Panc1 (cell line): ENCODE data around the gene NCKAP5. TPM values are rescaled to one million over a fixed set of nuclear protein-coding genes. Genes with fewer than 3 reads are reported as not detected.

Experiments
- ATAC-seq: fragments of 200-7000 bp; cut with Tn5 transposase; 2 replicates; pipeline ENCODE4 v1.9.1; 2020; ENCODE audit warnings: mild to moderate bottlenecking, moderate library complexity
- BruUV-seq: library from RNA; stranded (reverse); fragments of 400-500 nt; replicated peaks from 2 replicates; lab custom pipeline; 2021; lab: Mats Ljungman, UMichigan
- CTCF ChIA-PET: fragments of 300-600 bp; sonication (Branson Sonifier 250); formaldehyde crosslinking; loops from one replicate; lab custom pipeline; 2022; ENCODE audit warnings: antibody characterized with exemption; lab: Charles Lee
- POLR2A ChIA-PET: fragments of 300-600 bp; sonication (Branson Sonifier 250); formaldehyde crosslinking; loops from one replicate; lab custom pipeline; 2022; ENCODE audit warnings: antibody characterized with exemption; lab: Charles Lee
- DNase-seq: peaks from one replicate; pipeline ENCODE4 v3.0.0-alpha.2; 2010; ENCODE audit warnings: low read depth, low spot score
- H3K27ac ChIP-seq: 2 replicates; pipeline ENCODE4 v1.5.1; 2011; ENCODE audit warnings: mild to moderate bottlenecking, low read length, inconsistent platforms
- H3K27me3 ChIP-seq: fragments of 200-500 bp; sonication (Bioruptor generic); 2 replicates; pipeline ENCODE4 v1.6.0; 2014; ENCODE audit warnings: low read length, inconsistent platforms; ENCODE audit not compliant: control insufficient read depth, insufficient read depth
- H3K36me3 ChIP-seq: fragments of 200-500 bp; sonication (Bioruptor generic); 2 replicates; pipeline ENCODE4 v1.5.1; 2014; ENCODE audit warnings: inconsistent platforms, mild to moderate bottlenecking, low read length, moderate library complexity; ENCODE audit not compliant: control insufficient read depth, insufficient read depth
- H3K4me1 ChIP-seq: 2 replicates; pipeline ENCODE4 v1.5.1; 2011; ENCODE audit warnings: inconsistent platforms, mild to moderate bottlenecking, low read length, moderate library complexity; ENCODE audit not compliant: control insufficient read depth, insufficient read depth
- H3K4me3 ChIP-seq, 2 experiments: 2 replicates each; pipeline ENCODE4 v1.5.1; 2011 to 2012; ENCODE audit warnings: low read depth in 2 of 2, low read length in 2 of 2, mild to moderate bottlenecking in 2 of 2, inconsistent platforms in 1 of 2, moderate library complexity in 1 of 2
- H3K9me3 ChIP-seq: fragments of 200-500 bp; sonication (Bioruptor generic); 2 replicates; pipeline ENCODE4 v1.5.1; 2014; ENCODE audit warnings: low read depth, mild to moderate bottlenecking, inconsistent platforms, low read length, moderate library complexity; ENCODE audit not compliant: control insufficient read depth, insufficient read depth
- CTCF ChIP-seq: fragments of 450-650 bp; IDR thresholded peaks from 2 replicates; pipeline ENCODE4 v1.5.1; 2017; ENCODE audit warnings: mild to moderate bottlenecking
- POLR2AphosphoS5 ChIP-seq: IDR thresholded peaks from 2 replicates; pipeline ENCODE4 v1.6.1; 2012; ENCODE audit warnings: mild to moderate bottlenecking, low read depth, low read length, moderate library complexity
- REST ChIP-seq, 2 experiments: IDR thresholded peaks; 2 replicates each; pipeline ENCODE4 v1.6.1; 2011 to 2012; ENCODE audit warnings: low read depth in 2 of 2, control low read depth in 1 of 2, low read length in 1 of 2, mild to moderate bottlenecking in 1 of 2, moderate library complexity in 1 of 2; ENCODE audit not compliant: insufficient read depth in 1 of 2
- SIN3A ChIP-seq: IDR thresholded peaks from 2 replicates; pipeline ENCODE4 v1.6.1; 2012; ENCODE audit warnings: low read depth, mild to moderate bottlenecking, low read length, moderate library complexity, borderline replicate concordance; ENCODE audit not compliant: insufficient read depth
- TCF7L2 ChIP-seq: IDR thresholded peaks from 2 replicates; pipeline ENCODE4 v1.6.1; 2011; ENCODE audit warnings: mild to moderate bottlenecking, low read depth, low read length, inconsistent platforms
- in situ Hi-C: cut with HindIII; loops from 2 replicates; pipeline ENCODE4 v1.10.0; 2016; ENCODE audit warnings: low sequenced_read_pairs, low pct_unique_long_range_greater_than_20kb
- intact Hi-C: fragments of 100-400 bp; cut with micrococcal nuclease; formaldehyde crosslinking; loops from one replicate; pipeline ENCODE4 v1.10.0; 2022; ENCODE audit not compliant: unreplicated experiment
- total RNA-seq: library from RNA; stranded (reverse); gene quantifications from one replicate; pipeline ENCODE4 v1.2.1, GENCODE V29; 2021; ENCODE audit not compliant: unreplicated experiment

NCKAP5 gene
- total RNA-seq, 1 experiment from 2014 or later: 0.10 TPM

GRCh38 chr2:133138693-133139092 is 429.6 kb downstream of the NCKAP5 start:
- Histone ChIP-seq H3K4me1 (no peaks in the 10 kb centered on the region), H3K27ac (no peak overlapping the region), H3K36me3 (no peaks in the 10 kb centered on the region), H3K27me3 (no peaks in the 10 kb centered on the region), H3K4me3 (no peak overlapping the region), H3K9me3 (no peaks in the 10 kb centered on the region)
- ChIA-PET POLR2A (no interaction called here), CTCF (no interaction called here)
- DNase-seq: no peak
- ATAC-seq: no peak
- no TSS peak for BruUV-seq
- intact Hi-C loops (no loop called here), in situ Hi-C loops (no loop called here)
- TF ChIP-seq REST (IDR thresholded peaks at IDR 0.05; ENCODE audit: insufficient read depth in 1 of 2, low read depth in 2 of 2, low read length in 1 of 2): no peak
- TF ChIP-seq POLR2AphosphoS5: no peak
- TF ChIP-seq SIN3A: no peak
- TF ChIP-seq CTCF: no peak
- TF ChIP-seq TCF7L2: no peak

GRCh38 chr2:133135035-133135654 is 433.1 kb downstream of the NCKAP5 start:
- Histone ChIP-seq H3K27ac (no peak overlapping the region), H3K9me3 (no peaks in the 10 kb centered on the region), H3K27me3 (no peaks in the 10 kb centered on the region), H3K4me1 (no peaks in the 10 kb centered on the region), H3K4me3 (no peak overlapping the region), H3K36me3 (no peaks in the 10 kb centered on the region)
- intact Hi-C loops (no loop called here), in situ Hi-C loops (no loop called here)
- no peak for TF ChIP-seq SIN3A
- no peak for TF ChIP-seq TCF7L2
- TF ChIP-seq POLR2AphosphoS5: no peak
- no peak for TF ChIP-seq REST (IDR thresholded peaks at IDR 0.05; ENCODE audit: insufficient read depth in 1 of 2, low read depth in 2 of 2, low read length in 1 of 2)
- ChIA-PET POLR2A (no interaction called here), CTCF (interaction anchor here (0.7 kb wide), 1 partner anchor 10 kb away, joined by 3 read pairs; no protein-coding TSS in a partner anchor)
- no peak for DNase-seq
- no TSS peak for BruUV-seq
- no peak for ATAC-seq
